ENCODE results near the gene GLRX.

DNA sequence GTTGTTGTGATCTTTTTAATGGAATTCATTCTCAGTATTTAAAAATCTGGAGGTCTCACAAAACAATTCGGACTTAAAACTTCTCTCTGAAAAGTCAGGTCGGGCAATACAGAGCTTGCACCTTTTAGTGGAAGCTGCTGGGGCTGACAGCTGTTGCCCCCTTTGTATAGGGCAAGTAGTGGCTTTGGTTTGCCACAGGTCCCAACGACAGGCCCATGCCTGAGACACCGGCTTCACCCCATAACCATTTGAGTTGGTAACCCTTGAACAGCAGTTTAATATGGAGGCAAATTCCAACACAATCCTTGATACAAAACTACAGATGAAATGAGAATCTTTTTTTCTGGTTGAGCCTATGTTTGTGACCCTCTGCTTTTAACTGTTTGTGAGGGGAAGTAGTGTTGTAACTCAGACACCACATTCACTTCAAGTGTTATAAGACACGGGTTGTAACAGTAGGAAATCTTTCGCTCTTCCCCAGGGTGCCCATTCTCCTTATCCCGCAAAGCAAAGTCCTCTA is 752 bp upstream of the GLRX start:
- TF ChIP-seq, protein P1, sequence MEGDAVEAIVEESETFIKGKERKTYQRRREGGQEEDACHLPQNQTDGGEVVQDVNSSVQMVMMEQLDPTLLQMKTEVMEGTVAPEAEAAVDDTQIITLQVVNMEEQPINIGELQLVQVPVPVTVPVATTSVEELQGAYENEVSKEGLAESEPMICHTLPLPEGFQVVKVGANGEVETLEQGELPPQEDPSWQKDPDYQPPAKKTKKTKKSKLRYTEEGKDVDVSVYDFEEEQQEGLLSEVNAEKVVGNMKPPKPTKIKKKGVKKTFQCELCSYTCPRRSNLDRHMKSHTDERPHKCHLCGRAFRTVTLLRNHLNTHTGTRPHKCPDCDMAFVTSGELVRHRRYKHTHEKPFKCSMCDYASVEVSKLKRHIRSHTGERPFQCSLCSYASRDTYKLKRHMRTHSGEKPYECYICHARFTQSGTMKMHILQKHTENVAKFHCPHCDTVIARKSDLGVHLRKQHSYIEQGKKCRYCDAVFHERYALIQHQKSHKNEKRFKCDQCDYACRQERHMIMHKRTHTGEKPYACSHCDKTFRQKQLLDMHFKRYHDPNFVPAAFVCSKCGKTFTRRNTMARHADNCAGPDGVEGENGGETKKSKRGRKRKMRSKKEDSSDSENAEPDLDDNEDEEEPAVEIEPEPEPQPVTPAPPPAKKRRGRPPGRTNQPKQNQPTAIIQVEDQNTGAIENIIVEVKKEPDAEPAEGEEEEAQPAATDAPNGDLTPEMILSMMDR (IDR thresholded peaks at IDR 0.05), result no peak
- TF ChIP-seq POLR2A (IDR thresholded peaks at IDR 0.05), result no peak
- no peak for TF ChIP-seq EP300 (IDR thresholded peaks at IDR 0.05)
